ENCODE results near the gene ALG3. TPM values are rescaled to one million over a fixed set of nuclear protein-coding genes. Genes with fewer than 3 reads are reported as not detected.

The ALG3 gene
- total RNA-seq, 1 experiment from 2014 or later: 72.7 TPM

- in situ Hi-C loops (cut with HindIII; ENCODE audit: low pct_unique_long_range_greater_than_20kb, low sequenced_read_pairs) (no loop called here), intact Hi-C loops (cut with micrococcal nuclease; ENCODE audit: unreplicated experiment) (no loop called here)
- POLR2A ChIA-PET: interaction anchor here (0.6 kb wide), 2 partner anchors 21 to 46 kb away, joined by 3 to 5 read pairs; no protein-coding TSS in a partner anchor
- CTCF ChIA-PET: no interaction called here
- DNase-seq (ENCODE audit: low read depth, low spot score) (no peak), ATAC-seq (peak; percentile 90)
- Histone ChIP-seq H3K4me1 (ENCODE audit: control insufficient read depth, insufficient read depth, low read length) (no peaks in the 10 kb centered on the region; the same call in 1 of the 2 replicates), H3K36me3 (ENCODE audit: control insufficient read depth, insufficient read depth, low read length) (peaks cover 2% of the 10 kb centered on the region; the same call in 1 of the 2 replicates), H3K4me3 (ENCODE audit: low read depth in 2 of 2, low read length in 2 of 2) (peak within 1 kb of the TSS; percentile 41 to 60), H3K27me3 (ENCODE audit: control insufficient read depth, insufficient read depth, low read length) (peaks cover 14% of the 10 kb centered on the region; the same call in 1 of the 2 replicates), H3K27ac (ENCODE audit: low read length) (no peak within 1 kb of the TSS), H3K9me3 (ENCODE audit: control insufficient read depth, insufficient read depth, low read depth, low read length) (no peaks in the 10 kb centered on the region)
- BruUV-seq (replicated peaks): no TSS peak
- TF ChIP-seq CTCF (IDR thresholded peaks at IDR 0.05) (no peak; the same call in 1 of the 2 replicates), TCF7L2 (IDR thresholded peaks at IDR 0.05; ENCODE audit: low read depth, low read length) (no peak), REST (IDR thresholded peaks at IDR 0.05; ENCODE audit: insufficient read depth in 1 of 2, low read depth in 2 of 2, low read length in 1 of 2) (no peak), SIN3A (IDR thresholded peaks at IDR 0.05; ENCODE audit: borderline replicate concordance, insufficient read depth, low read depth, low read length) (no peak), POLR2AphosphoS5 (IDR thresholded peaks at IDR 0.05; ENCODE audit: low read depth, low read length) (no peak)
Observed at GRCh38 chr3:184229394-184230080, 19.2 kb downstream of the ALG3 start, which contains the start of gene VWA5B2. Gene VWA5B2 (plus strand): TSS chr3:184229585. CDS start chr3:184230529, 944 bp downstream.

GRCh38 chr3:184228376-184229137 lies 20.2 kb downstream of the ALG3 start:
- ATAC-seq (no peak), DNase-seq (ENCODE audit: low read depth, low spot score) (no peak)
- CTCF ChIA-PET: interaction anchor here (0.7 to 2.5 kb wide), 6 partner anchors 13 to 59 kb away, joined by 4 to 7 read pairs (median 4); partner anchors contain the start of gene EEF1AKMT4
- TF ChIP-seq SIN3A (IDR thresholded peaks at IDR 0.05; ENCODE audit: borderline replicate concordance, insufficient read depth, low read depth, low read length): no peak
- no peak for TF ChIP-seq POLR2AphosphoS5 (IDR thresholded peaks at IDR 0.05; ENCODE audit: low read depth, low read length)
- TF ChIP-seq TCF7L2 (IDR thresholded peaks at IDR 0.05; ENCODE audit: low read depth, low read length): no peak
- TF ChIP-seq CTCF (IDR thresholded peaks at IDR 0.05): no peak; the same call in 1 of the 2 replicates
- no peak for TF ChIP-seq REST (IDR thresholded peaks at IDR 0.05; ENCODE audit: insufficient read depth in 1 of 2, low read depth in 2 of 2, low read length in 1 of 2)
- intact Hi-C loops (cut with micrococcal nuclease; ENCODE audit: unreplicated experiment) (no loop called here), in situ Hi-C loops (cut with HindIII; ENCODE audit: low pct_unique_long_range_greater_than_20kb, low sequenced_read_pairs) (no loop called here)
- no TSS peak for BruUV-seq (replicated peaks)
- peaks cover 2% of the 10 kb centered on the region; the same call in 1 of the 2 replicates for H3K36me3 ChIP-seq (ENCODE audit: control insufficient read depth, insufficient read depth, low read length)
- H3K4me3 ChIP-seq (ENCODE audit: low read depth in 2 of 2, low read length in 2 of 2): peak overlapping the region in 1 of 2 experiments; percentile 60; a peak in 3 of 4 replicates
- no peaks in the 10 kb centered on the region for H3K4me1 ChIP-seq (ENCODE audit: control insufficient read depth, insufficient read depth, low read length)
- no peaks in the 10 kb centered on the region for H3K9me3 ChIP-seq (ENCODE audit: control insufficient read depth, insufficient read depth, low read depth, low read length)
- no peak overlapping the region for H3K27ac ChIP-seq (ENCODE audit: low read length)
- POLR2A ChIA-PET: no interaction called here
- H3K27me3 ChIP-seq (ENCODE audit: control insufficient read depth, insufficient read depth, low read length): peaks cover 14% of the 10 kb centered on the region; the same call in 1 of the 2 replicates

All from Panc1 (cell line).